Dermis blood vessel endothelial cell (primary cell): ENCODE results near the gene DHCR7. TPM values are rescaled to one million over a fixed set of nuclear protein-coding genes. Genes with fewer than 3 reads are reported as not detected.

Source experiments
- DNase-seq: peaks from one replicate; pipeline ENCODE4 v3.0.0; 2010
- total RNA-seq: library from RNA; depleted of rRNA; stranded (reverse); fragments of >200 nt; gene quantifications from 2 replicates; pipeline ENCODE4 v1.2.3, GENCODE V29; 2014

The DHCR7 gene
- total RNA-seq, 1 donor from 2014 or later, result 41.9 TPM

GRCh38 chr11:71477641-71478527 lies 29.7 kb upstream of the DHCR7 start:
- peak; percentile 23 for DNase-seq

- DNase-seq, result no peak
Measured at GRCh38 chr11:71476926-71477640, 28.9 kb upstream of the DHCR7 start.

GRCh38 chr11:71476031-71476430 lies 27.8 kb upstream of the DHCR7 start:
- no peak for DNase-seq

GRCh38 chr11:71474771-71475483 lies 26.7 kb upstream of the DHCR7 start:
- no peak for DNase-seq

GRCh38 chr11:71474141-71474770 lies 26.1 kb upstream of the DHCR7 start:
- DNase-seq, result no peak

GRCh38 chr11:71473793-71474080 lies 25.5 kb upstream of the DHCR7 start:
- DNase-seq, result no peak

GRCh38 chr11:71472941-71473792 lies 25.0 kb upstream of the DHCR7 start:
- DNase-seq, result no peak

GRCh38 chr11:71472357-71472885 lies 24.2 kb upstream of the DHCR7 start:
- DNase-seq, result no peak

- DNase-seq, result no peak
Measured at GRCh38 chr11:71470946-71471345, 22.8 kb upstream of the DHCR7 start.

- DNase-seq, result no peak
Measured at GRCh38 chr11:71467164-71467563, 19.0 kb upstream of the DHCR7 start.

- no peak for DNase-seq
Measured at GRCh38 chr11:71466358-71466757, 18.2 kb upstream of the DHCR7 start.

GRCh38 chr11:71465054-71465453 lies 16.9 kb upstream of the DHCR7 start:
- no peak for DNase-seq

GRCh38 chr11:71463331-71464211 lies 15.4 kb upstream of the DHCR7 start:
- DNase-seq, result no peak

- no peak for DNase-seq
Measured at GRCh38 chr11:71462726-71463125, 14.5 kb upstream of the DHCR7 start.

GRCh38 chr11:71461696-71462095 lies 13.5 kb upstream of the DHCR7 start:
- no peak for DNase-seq

GRCh38 chr11:71459767-71460320 lies 11.7 kb upstream of the DHCR7 start:
- DNase-seq, result no peak

- DNase-seq, result no peak
Measured at GRCh38 chr11:71459076-71459766, 11.0 kb upstream of the DHCR7 start.

- no peak for DNase-seq
Measured at GRCh38 chr11:71458146-71459070, 10.2 kb upstream of the DHCR7 start.

- no peak for DNase-seq
Measured at GRCh38 chr11:71456831-71457230, 8.6 kb upstream of the DHCR7 start.
